Measurements from ENCODE around the gene UBQLN4. TPM values are rescaled to one million over a fixed set of nuclear protein-coding genes. Genes with fewer than 3 reads are reported as not detected.
"Not testable (repeated sequence)": the region's sequence is repeated elsewhere in the genome, so short reads cannot be mapped to it uniquely, and the experiment has no call there.

Gene UBQLN4
- total RNA-seq, 1 donor from 2014 or later: 32.5 TPM

GRCh38 chr1:156075162-156075561, 21.6 kb upstream of the UBQLN4 start:
- no peak for ATAC-seq
- no peak for DNase-seq
- no peak for TF ChIP-seq CTCF (IDR thresholded peaks at IDR 0.05)
- Histone ChIP-seq H3K4me1 (peaks cover 19% of the 10 kb centered on the region), H3K9me3 (no peaks in the 10 kb centered on the region), H3K4me3 (no peak overlapping the region), H3K27ac (no peak overlapping the region), H3K36me3 (no peaks in the 10 kb centered on the region), H3K27me3 (ENCODE audit: low read depth) (no peaks in the 10 kb centered on the region)
- intact Hi-C loops (cut with DNase I): no loop called here

GRCh38 chr1:156074661-156075060, 21.1 kb upstream of the UBQLN4 start:
- Histone ChIP-seq H3K27ac (no peak overlapping the region), H3K4me3 (no peak overlapping the region), H3K27me3 (ENCODE audit: low read depth) (no peaks in the 10 kb centered on the region), H3K4me1 (peaks cover 19% of the 10 kb centered on the region), H3K36me3 (peaks cover 5% of the 10 kb centered on the region), H3K9me3 (no peaks in the 10 kb centered on the region)
- no peak for TF ChIP-seq CTCF (IDR thresholded peaks at IDR 0.05)
- no peak for ATAC-seq
- no peak for DNase-seq
- intact Hi-C loops (cut with DNase I): no loop called here

- no peak for TF ChIP-seq CTCF (IDR thresholded peaks at IDR 0.05)
- no peak for DNase-seq
- H3K27ac ChIP-seq: no peak overlapping the region
- intact Hi-C loops (cut with DNase I): no loop called here
- H3K4me3 ChIP-seq: no peak overlapping the region
- no peaks in the 10 kb centered on the region for H3K27me3 ChIP-seq (ENCODE audit: low read depth)
- H3K9me3 ChIP-seq: no peaks in the 10 kb centered on the region
- H3K4me1 ChIP-seq: peaks cover 19% of the 10 kb centered on the region
- ATAC-seq: no peak
- peaks cover 8% of the 10 kb centered on the region for H3K36me3 ChIP-seq
These were observed 20.1 kb upstream of the UBQLN4 start for GRCh38 chr1:156073740-156074139.

GRCh38 chr1:156073110-156073687, 19.6 kb upstream of the UBQLN4 start:
- Histone ChIP-seq H3K27ac (no peak overlapping the region), H3K27me3 (ENCODE audit: low read depth) (no peaks in the 10 kb centered on the region), H3K36me3 (peaks cover 8% of the 10 kb centered on the region), H3K9me3 (no peaks in the 10 kb centered on the region), H3K4me1 (peaks cover 19% of the 10 kb centered on the region), H3K4me3 (no peak overlapping the region)
- no peak for TF ChIP-seq CTCF (IDR thresholded peaks at IDR 0.05)
- intact Hi-C loops (cut with DNase I): no loop called here
- DNase-seq: no peak
- ATAC-seq: no peak

- Histone ChIP-seq H3K27ac (no peak overlapping the region), H3K4me3 (no peak overlapping the region), H3K27me3 (ENCODE audit: low read depth) (no peaks in the 10 kb centered on the region), H3K4me1 (peaks cover 19% of the 10 kb centered on the region), H3K36me3 (peaks cover 8% of the 10 kb centered on the region), H3K9me3 (no peaks in the 10 kb centered on the region)
- no peak for TF ChIP-seq CTCF (IDR thresholded peaks at IDR 0.05)
- intact Hi-C loops (cut with DNase I): no loop called here
- DNase-seq (no peak), ATAC-seq (no peak)
These were observed 18.7 kb upstream of the UBQLN4 start for GRCh38 chr1:156072251-156072650.

GRCh38 chr1:156071332-156071816, 17.8 kb upstream of the UBQLN4 start:
- H3K4me3 ChIP-seq; intact Hi-C loops (cut with DNase I); ATAC-seq; H3K36me3 ChIP-seq; DNase-seq; H3K9me3 ChIP-seq; H3K27ac ChIP-seq; H3K27me3 ChIP-seq (ENCODE audit: low read depth): not testable (repeated sequence)
- peaks cover 18% of the 10 kb centered on the region for H3K4me1 ChIP-seq

All from lower lobe of right lung (tissue), 2 donors.